Stimulated activated naive CD4-positive, alpha-beta T cell (primary cell): ENCODE results near the gene SCYL1.

Source experiments
- DNase-seq, 6 experiments: peaks; one replicate each; lab custom pipeline; 2025; lab: John Stamatoyannopoulos, UW

SCYL1 gene

DNA sequence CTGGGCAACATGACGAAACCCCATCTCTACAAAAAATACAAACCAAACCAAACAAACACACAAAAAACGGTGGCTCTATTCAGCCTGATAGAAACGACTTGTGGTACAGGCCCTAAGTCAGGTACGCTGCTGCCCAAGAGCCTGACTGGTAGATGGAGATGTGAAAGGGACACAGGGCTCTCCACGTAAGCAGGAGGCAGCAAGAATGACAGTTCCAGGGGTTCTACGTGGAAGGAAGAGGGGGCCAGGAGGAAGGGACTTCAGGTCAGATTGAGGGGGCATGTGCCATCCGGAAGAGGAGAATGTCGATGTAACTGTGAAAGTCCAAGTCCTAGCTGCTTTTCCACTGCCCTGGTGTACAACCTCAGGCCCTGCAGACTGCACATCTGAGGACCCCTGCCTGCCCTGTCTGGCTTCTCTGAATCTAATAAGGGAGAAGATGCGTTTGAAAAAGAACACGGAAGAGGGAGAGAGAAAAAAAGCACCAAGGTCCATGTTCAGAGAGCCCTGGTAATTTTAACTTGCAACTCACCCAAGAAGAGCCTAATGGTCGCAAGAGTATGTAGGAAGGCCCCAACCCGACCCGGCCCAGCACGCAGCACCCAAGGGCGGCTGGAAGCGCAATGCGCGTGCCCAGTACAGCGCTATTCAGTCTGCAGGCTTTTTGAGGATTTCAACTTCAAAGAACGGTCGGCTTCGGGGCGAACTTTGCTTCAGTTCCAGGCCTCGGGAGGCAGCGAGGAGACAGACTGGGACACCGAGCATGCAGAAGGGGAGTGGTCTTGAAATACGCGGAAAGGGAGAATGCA, 44.5 kb downstream of the SCYL1 start:
- DNase-seq, result peak in 3 of 6 experiments; percentile 35 to 97 (median 87)

DNA sequence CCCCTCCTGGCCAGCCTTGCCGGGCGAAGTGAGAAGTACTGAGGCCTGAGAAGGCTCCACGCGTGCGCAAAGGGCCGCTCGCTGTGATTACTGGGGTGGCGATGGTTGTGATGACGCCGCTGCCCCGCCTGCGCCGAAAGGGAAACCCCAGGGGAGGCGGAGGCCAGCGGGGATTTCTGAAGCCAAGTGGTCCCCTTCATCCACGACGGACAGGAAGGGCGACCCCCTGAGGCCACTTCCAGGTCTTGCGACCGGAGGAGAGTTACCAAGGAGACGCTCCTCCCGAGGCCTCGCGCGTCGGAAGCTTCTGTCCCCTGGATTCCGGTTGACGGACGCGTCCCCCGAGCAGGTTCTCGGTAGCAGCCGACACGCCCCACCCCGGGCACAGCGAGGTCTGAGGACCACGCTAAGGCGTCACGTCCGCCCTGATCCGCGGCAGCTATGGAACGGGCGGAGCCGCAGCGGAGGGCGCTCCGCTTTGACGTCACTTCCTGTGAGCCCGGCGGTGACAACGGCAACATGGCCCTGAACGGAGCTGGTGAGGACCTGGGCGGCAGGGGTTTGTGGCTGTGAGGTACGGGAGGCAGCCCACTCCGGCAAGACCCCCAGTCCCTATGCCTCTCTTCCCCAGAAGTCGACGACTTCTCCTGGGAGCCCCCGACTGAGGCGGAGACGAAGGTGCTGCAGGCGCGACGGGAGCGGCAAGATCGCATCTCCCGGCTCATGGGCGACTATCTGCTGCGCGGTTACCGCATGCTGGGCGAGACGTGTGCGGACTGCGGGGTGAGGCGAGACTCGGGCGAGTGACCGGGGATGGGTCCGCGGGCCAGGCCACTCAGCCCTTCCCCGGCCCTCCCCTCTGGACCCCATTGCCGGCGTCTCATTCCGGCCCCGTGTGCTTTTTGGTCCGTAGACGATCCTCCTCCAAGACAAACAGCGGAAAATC, 45.4 kb downstream of the SCYL1 start, which contains the start of gene ZNRD2:
ZNRD2 (plus strand) TSS at position 505 of the 946 bp plus-strand sequence; CDS start at position 520, 15 bp downstream.
- DNase-seq, result peak; percentile 97 to 100 (median 98)

GRCh38 chr11:65571420-65571819, 46.5 kb downstream of the SCYL1 start:
- DNase-seq, result no peak

DNA sequence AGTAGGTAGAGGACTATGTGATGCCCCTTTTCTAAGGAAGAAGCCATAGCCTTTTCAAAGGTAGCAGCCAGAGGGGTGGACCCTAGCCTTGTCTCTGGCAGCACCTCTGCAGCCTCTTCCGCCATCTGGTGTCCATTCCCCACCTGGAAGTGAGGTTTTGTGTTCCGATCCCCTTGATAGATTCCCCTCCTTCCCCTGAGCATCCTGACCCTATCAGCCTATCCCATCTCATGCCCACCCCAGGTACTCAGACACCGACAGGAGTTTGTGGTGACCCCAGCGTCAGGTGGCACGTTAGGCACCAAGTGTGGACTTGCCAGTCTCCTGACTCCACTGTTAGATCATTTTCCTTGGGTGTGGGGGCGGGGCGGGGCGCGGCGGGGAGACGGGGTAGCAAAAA, 47.1 kb downstream of the SCYL1 start:
- no peak for DNase-seq

- DNase-seq, result peak; percentile 77 to 87 (median 83)
These were observed 47.6 kb downstream of the SCYL1 start, which contains the start of gene FAM89B for GRCh38 chr11:65572356-65573051. Gene FAM89B (plus strand): TSS chr11:65572538. CDS start chr11:65572670, 132 bp downstream.

DNA sequence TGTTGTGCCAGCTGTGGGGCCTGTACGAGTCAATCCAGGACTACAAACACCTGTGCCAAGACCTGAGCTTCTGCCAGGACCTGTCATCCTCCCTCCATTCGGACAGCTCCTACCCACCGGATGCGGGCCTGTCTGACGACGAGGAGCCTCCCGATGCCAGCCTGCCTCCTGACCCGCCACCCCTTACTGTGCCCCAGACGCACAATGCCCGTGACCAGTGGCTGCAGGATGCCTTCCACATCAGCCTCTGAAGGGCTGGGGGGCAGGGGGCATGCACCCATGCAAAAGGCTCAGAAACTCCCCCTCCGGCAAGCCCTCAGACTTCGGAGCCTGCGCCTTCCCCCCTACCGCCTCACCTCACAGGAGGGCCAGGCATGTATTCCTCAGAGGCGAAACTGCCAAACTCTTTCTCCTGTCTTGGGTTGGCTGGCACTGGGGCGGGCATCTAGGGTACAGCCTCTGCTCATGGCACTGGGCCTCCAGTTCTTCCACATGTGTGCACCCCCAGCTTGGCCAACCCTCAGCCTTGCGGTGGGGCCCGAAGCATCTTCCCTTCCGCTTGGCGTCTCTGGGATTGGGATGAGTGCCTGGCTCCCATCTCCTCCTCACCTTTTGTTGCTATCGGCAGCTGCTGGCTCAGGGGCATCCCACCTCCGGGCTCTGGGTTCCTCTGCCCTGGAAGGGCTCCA, 48.7 kb downstream of the SCYL1 start:
- DNase-seq, result no peak

- DNase-seq, result peak; percentile 76 to 93 (median 85)
These were observed 49.4 kb downstream of the SCYL1 start for GRCh38 chr11:65574109-65574810.

DNA sequence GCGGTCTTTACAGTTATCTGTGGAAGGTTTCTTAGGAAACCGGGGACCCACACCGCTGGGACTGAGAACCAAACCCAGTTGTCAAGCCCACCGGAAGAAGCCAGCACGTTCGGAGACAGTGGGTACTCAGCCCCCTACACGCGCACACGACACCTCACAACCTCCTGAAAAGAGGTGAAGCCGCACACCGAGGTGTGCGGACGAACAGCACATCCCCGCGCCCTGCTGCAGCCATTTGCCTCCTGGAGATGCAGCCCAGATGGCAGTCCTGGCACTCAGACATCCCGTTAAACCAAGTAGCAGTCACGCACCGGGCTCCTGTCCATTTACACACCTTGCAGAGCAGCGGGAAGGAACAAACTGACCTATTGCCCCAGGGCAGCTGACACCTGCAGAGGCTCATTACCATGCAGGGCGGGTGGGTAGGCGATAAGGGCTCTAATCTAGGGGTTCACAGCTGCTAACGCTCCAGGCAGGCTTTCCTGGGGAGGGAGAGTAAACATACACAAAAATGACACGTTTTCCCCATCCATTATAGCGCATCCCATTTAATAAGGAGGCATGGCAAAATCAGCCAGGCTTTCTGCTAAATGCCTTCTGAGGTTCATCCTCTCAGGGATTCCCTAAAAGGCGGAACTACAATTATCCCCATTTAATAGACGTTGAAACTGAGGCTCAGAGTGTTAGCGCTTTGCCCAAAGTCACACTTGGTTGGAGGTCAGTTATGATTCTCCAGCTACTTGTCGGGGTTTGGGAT, 50.1 kb downstream of the SCYL1 start:
- DNase-seq, result peak in 5 of 6 experiments; percentile 56 to 70 (median 59)

DNA sequence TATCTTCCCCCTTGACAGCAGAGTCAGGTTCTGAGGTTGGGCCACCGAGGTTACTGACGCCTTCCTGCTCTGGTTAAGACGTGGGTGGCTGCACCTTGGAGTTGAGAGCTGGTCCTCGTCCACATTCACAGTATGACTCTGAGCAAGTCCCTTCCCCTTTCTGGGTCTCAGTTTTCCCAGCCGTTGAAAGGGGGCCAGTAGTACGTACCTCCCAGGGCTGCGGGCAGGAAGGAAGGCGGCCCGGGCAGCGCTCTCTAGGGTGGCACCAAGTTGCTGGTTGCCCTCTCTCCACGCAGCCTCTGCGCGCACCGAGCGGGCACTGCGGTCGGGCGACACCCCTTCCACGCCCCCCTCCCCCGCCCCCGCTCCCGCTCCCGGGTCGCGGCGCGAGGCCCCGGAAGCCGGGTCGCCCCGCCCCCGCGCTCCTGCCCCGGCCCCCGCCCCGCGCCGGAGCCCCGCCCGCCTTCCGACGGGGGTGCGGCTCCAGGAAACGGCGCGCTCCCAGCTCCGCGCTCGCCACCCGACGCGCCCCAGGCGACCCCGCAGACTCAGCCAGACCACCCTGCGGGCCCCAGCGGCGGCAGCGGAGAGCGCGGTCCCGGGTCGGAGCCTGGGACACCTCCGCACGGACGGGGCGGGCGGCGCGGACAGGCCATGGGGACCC, 50.8 kb downstream of the SCYL1 start, which contains the start of gene EHBP1L1:
EHBP1L1 (plus strand) TSS at position 486 of the 664 bp plus-strand sequence. CDS start 250 bp downstream, outside the sequence.
- DNase-seq, result peak; percentile 66 to 89 (median 78)

DNA sequence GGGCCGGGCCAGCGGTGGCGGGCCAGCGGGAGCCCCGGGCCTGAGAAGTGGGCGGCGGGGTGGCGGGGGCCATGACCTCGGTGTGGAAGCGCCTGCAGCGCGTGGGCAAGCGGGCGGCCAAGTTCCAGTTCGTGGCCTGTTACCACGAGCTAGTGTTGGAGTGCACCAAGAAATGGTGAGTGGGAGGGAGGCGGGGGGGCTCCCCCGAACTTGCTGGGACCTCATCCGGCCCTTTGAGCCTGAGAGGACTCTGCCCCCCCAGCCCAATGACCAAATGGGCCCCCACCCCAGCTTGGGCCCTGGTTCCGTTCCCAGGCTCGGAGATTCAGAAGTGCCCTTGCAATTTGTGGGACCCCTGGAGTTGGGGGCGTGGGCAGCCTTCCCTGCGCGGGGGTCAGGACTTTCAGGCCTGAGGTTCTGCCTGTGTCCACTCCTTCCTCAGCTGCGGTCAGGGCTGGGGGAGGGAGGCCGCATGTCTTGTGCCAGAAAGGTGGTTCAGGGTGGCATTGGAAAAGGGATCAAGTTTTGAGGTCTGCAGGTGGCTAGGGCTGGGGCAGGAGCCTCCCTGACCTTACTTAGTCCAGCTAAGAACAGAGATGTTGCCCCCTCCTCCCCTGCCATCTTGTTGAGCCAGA, 51.5 kb downstream of the SCYL1 start:
- DNase-seq, result no peak

- DNase-seq, result peak in 1 of 6 experiments; percentile 26
These were observed 52.2 kb downstream of the SCYL1 start for GRCh38 chr11:65576867-65577755.

GRCh38 chr11:65577756-65578109, 52.9 kb downstream of the SCYL1 start:
- DNase-seq, result no peak

GRCh38 chr11:65578134-65578533, 53.3 kb downstream of the SCYL1 start:
- no peak for DNase-seq

DNA sequence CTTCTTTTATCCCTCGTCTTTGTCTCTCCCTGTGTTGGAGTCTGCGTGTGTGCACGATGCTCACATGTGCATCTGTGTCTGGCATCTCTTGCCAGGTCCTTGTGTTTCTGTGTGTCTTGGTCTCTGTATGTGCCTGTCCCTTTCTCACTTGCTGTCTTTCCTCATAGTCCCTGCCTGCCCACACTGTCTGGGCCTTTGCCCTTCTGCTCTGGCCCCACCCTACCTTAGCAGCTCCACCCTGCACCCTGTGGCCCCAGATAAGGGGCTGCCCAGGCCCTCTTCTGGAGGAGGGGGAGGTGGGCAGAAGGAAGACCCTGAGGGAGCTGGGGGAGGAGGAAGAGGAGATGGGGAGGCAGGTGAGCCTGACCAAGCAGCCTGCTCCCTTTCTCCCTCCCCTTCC, 53.8 kb downstream of the SCYL1 start:
- no peak for DNase-seq

DNA sequence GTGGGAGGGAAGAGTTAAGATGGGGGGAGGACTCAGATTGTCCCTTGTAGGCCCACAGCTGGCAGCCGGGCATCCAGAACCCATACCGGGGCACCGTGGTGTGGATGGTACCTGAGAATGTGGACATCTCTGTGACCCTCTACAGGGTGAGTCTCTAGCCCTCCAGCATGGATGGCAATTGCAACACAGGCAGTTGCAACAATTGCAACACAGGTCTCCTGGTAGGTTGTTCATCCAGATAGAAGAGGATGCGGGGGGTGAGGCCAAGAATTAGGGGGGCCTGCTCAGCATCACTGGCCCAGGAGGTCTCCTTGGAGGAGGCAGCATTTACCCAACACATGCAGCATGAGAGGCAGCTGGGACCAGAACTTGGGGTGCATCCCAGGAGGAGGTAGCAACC, 54.4 kb downstream of the SCYL1 start:
- DNase-seq, result no peak

DNA sequence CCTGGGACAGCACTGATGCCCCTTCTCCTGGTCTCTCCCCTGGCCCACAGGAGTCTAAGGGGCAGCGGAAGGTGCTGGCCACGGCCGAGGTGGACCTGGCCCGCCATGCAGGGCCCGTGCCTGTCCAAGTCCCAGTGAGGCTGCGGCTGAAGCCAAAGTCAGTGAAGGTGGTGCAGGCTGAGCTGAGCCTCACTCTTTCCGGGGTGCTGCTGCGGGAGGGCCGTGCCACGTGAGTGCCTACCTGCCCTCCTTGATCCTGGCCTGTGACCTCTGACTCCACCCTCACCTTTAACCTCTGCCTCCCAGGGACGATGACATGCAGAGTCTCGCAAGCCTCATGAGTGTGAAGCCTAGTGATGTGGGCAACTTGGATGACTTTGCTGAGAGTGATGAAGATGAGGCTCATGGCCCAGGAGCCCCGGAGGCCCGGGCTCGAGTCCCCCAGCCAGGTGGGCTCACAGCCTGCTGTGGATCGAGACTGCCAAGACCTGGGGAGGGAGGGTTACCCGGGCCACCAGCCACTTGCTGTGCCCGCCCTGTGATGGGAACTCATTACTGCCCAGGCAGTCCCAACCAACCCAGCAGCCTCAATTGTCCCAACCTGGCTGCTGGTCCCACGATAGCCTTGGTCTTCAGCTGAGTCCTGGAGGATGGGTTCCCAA, 55.3 kb downstream of the SCYL1 start:
- no peak for DNase-seq

- DNase-seq, result no peak
These were observed 55.9 kb downstream of the SCYL1 start for GRCh38 chr11:65580756-65581155.
